ENCODE data around the gene KNSTRN.
A peak's percentile ranks its signal among the peaks of the same experiment; 100 is the strongest.

Gene KNSTRN

GRCh38 chr15:40342416-40343320 lies 39.9 kb upstream of the KNSTRN start:
- TF ChIP-seq, protein P1, sequence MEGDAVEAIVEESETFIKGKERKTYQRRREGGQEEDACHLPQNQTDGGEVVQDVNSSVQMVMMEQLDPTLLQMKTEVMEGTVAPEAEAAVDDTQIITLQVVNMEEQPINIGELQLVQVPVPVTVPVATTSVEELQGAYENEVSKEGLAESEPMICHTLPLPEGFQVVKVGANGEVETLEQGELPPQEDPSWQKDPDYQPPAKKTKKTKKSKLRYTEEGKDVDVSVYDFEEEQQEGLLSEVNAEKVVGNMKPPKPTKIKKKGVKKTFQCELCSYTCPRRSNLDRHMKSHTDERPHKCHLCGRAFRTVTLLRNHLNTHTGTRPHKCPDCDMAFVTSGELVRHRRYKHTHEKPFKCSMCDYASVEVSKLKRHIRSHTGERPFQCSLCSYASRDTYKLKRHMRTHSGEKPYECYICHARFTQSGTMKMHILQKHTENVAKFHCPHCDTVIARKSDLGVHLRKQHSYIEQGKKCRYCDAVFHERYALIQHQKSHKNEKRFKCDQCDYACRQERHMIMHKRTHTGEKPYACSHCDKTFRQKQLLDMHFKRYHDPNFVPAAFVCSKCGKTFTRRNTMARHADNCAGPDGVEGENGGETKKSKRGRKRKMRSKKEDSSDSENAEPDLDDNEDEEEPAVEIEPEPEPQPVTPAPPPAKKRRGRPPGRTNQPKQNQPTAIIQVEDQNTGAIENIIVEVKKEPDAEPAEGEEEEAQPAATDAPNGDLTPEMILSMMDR (IDR thresholded peaks at IDR 0.05), result no peak

GRCh38 chr15:40343512-40343911 lies 39.0 kb upstream of the KNSTRN start:
- TF ChIP-seq, protein P1 (IDR thresholded peaks at IDR 0.05), result no peak

GRCh38 chr15:40344217-40344616 lies 38.3 kb upstream of the KNSTRN start:
- TF ChIP-seq, protein P1 (IDR thresholded peaks at IDR 0.05), result no peak

- TF ChIP-seq, protein P1 (IDR thresholded peaks at IDR 0.05), result peak; percentile 85
These were observed 37.8 kb upstream of the KNSTRN start for GRCh38 chr15:40344631-40345120.

GRCh38 chr15:40345225-40345866 lies 37.2 kb upstream of the KNSTRN start:
- TF ChIP-seq, protein P1 (IDR thresholded peaks at IDR 0.05), result no peak

DNA sequence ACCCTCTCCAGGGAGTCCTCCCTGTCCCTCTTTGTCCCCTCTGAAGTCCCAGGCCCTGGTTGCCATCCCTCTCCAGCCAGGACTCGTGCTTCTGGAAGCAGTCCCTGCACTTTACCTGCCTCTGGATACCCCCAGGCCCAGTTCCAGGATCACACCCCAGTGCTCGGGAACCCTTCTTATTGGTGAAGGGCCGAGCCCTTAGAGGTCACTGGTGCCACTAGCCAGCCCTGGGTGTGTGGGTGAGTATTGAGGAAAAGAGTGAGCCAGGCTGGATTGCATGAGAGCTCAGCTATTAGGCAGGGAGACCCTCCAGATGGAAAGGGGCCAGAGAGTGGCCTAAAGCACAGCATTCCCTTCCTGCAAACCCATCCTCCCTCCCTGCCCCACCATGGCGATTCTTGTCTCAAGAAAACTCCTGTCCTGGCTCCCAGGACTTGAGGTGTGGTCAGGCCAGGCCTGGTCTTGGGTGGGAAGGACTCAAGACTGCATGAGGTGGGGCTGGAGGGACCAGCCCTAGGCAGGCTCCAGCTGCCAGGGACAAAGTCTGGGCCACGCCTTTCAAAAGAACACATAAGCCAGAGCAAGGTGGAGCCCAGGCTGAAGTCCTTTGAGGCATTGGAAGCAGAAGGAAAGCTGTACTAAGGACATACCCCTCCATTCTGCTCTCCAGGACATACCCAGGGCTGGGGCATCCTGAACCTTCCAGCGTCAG lies 36.5 kb upstream of the KNSTRN start:
- TF ChIP-seq, protein P1 (IDR thresholded peaks at IDR 0.05), result no peak

Measured in LNCAP (cell line).